GM12891 (cell line): ENCODE results near the gene SNX30.

Source experiments
- PAX5 ChIP-seq: IDR thresholded peaks from 2 replicates; pipeline ENCODE4 v1.6.1; 2011; ENCODE audit warnings: low read length, moderate library complexity, mild to moderate bottlenecking; ENCODE audit not compliant: insufficient read depth, severe bottlenecking
- POLR2A ChIP-seq: IDR thresholded peaks from 2 replicates; pipeline ENCODE4 v1.6.1; 2011; ENCODE audit warnings: low read depth, low read length, control low read depth
- POLR2AphosphoS5 ChIP-seq: IDR thresholded peaks from 2 replicates; pipeline ENCODE4 v1.6.1; 2011; ENCODE audit warnings: low read depth, low read length, control low read depth
- POU2F2 ChIP-seq: IDR thresholded peaks from 2 replicates; pipeline ENCODE4 v1.6.1; 2011; ENCODE audit warnings: low read depth, mild to moderate bottlenecking, control low read depth, low read length, moderate library complexity
- SPI1 ChIP-seq: IDR thresholded peaks from 2 replicates; pipeline ENCODE4 v1.6.1; 2011; ENCODE audit warnings: low read depth, low read length, control low read depth
- TAF1 ChIP-seq: IDR thresholded peaks from 2 replicates; pipeline ENCODE4 v1.6.1; 2011; ENCODE audit warnings: low read depth, low read length, control low read depth

- TF ChIP-seq POLR2A (no peak), TAF1 (no peak), SPI1 (no peak), POLR2AphosphoS5 (no peak), PAX5 (no peak), POU2F2 (no peak)
Observed at GRCh38 chr9:112785986-112786385, 35.4 kb downstream of the SNX30 start.
